RCC 7860 (cell line): ENCODE data around the gene NPPC.
"Not testable (repeated sequence)": the region's sequence is repeated elsewhere in the genome, so short reads cannot be mapped to it uniquely, and the experiment has no call there.

Experiments
- DNase-seq: peaks from one replicate; pipeline ENCODE4 v3.0.0-alpha.2; 2015; ENCODE audit warnings: low spot score
- FAIRE-seq: peaks from 2 replicates; lab custom pipeline; 2012; peaks lifted over from hg19 to GRCh38; lab: Jason Lieb, UNC

Gene NPPC

DNA sequence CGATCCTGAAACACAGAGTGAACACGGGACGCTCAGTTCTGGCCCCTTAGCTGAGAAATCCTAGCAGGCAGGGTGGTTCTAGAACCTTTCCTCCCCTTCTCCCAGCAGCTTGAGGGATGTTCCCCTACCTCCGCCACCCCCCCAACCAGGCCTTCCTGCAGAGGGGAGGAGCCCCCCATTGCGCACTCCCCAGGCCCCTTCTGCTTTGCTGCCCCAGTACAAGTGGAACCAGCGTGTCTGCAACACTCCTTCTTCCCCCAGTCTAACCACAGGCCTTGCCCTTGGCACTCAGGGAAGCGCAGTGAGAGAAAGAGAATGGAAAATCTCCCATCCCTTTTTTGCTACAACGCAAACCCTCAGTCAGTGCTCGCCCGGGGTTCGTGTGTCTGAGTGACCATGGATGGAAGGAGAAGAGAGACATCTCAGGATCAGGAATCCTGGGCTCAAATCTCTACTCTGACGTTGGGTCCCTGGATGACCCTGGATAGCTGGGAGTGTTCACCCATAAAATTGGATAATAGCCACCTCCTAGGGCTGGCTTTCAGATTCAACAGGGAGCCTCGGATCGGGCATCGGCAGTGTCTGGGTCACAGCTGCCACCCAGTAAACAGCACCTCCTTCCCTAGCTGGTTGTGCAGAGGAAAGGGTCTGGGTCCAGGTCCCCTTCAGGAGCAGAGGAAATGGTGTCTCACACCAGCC, 3.7 kb downstream of the NPPC start:
- no peak for DNase-seq
- no peak for FAIRE-seq

DNA sequence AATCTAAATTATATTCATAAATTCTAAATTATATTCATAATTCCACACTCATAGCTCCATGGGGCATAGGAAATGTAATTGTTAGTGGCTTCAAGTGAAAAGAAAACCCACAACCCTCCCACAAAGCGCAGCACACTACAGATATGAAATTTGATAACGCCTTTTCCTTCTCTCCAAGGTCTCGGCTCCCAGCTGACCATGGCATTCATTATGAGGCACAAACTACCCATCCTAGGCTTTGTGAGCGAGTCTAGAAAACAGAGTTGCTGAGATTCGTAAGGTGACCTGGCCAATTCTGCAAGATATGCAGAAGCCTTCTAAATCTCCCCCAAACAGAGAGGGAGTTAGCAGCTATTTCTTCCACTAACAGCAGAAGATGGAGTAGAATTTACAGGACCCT, 5.4 kb downstream of the NPPC start:
- FAIRE-seq = no peak
- no peak for DNase-seq

GRCh38 chr2:231920366-231920765, 5.8 kb downstream of the NPPC start:
- no peak for FAIRE-seq
- no peak for DNase-seq

- FAIRE-seq = no peak
Observed at GRCh38 chr2:231919341-231920035, 6.7 kb downstream of the NPPC start.

DNA sequence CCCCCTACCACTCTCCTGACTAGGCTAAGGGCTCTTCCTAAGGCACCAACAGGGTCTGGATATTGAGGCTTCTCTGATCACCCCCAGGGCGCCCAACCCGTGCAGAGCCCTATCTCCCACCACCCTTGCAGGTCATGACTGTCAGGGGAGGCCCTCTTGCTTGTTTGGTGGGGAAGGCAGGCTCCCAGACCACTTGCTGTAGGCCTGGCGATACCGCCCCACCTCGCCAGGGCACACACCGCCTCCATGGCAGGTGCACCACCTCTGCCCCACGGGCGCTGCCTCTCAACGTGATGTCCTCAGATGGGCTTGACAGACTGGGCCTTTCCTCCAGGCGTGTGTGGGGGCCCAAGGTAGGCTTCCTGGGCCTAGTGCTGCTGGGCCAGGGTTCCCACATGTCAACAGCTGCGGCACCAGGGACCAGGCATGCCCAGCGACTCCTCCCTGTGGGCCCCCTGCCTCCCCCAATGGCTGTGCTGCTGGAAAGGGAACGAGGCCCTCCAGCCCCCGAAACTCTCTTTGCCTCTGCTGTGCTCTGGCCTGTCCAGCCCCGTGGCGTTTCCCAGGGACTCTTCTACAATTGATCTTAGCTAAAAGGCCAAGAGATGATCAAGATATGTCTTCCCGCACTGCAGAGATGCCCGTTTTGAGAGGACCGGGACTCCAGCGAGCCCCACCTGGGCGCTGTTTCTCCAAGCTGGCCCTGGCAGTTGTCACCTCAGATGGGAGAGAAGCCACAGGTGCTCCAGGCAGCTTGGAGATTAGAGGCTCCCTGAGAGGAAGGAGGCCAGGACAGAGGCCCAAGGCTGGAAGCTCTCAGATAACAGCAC, 7.5 kb downstream of the NPPC start:
- FAIRE-seq = no peak

More at GRCh38 chr2:231919341-231920035, 6.7 kb downstream of the NPPC start:
- DNase-seq = no peak

GRCh38 chr2:231917280-231918066, 8.7 kb downstream of the NPPC start:
- DNase-seq = no peak
- no peak for FAIRE-seq

More for the DNA sequence above, 7.5 kb downstream of the NPPC start:
- no peak for DNase-seq

GRCh38 chr2:231914077-231914690, 12.0 kb downstream of the NPPC start:
- DNase-seq = no peak
- no peak for FAIRE-seq

- DNase-seq = no peak
- no peak for FAIRE-seq
Observed at GRCh38 chr2:231911381-231911780, 14.8 kb downstream of the NPPC start.

DNA sequence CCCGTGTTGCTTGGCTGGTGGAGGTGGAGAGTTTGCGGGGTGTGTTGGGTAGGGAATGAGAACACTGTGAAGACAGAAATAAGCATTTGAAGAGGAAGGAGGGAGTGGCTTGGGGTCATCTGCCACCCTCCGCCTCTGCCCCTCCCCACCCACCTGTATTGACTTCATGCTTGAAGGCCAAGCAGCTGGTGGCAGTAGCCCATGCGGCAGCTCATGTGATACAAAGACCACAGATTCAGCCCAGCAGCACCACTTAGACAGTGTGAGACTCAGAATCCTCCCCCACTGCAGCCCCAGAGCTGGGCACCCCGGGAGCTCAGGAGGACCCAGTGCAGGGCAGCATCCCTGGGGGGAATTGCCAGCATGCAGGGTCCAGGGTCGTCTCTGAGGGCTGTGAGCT, 15.4 kb downstream of the NPPC start:
- no peak for DNase-seq
- FAIRE-seq = no peak

DNA sequence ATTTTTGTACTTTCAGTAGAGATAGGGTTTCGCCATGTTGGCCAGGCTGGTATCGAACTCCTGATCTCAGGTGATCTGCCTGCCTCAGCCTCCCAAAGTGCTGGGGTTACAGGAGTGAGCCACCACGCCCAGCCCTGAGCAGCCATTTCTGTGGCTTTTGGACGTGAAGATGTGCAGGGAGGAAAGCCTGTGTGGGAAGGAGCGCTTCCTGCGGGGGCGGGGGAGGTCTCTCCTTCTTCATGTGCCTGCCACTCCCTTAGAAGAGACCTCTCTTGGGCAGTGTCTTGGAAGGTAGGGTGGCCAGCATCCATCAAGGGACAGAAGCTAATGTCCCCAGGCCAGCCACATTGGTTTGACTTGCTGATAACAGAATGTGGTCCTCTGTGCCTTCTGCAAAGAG, 16.0 kb downstream of the NPPC start:
- not testable (repeated sequence) for FAIRE-seq, DNase-seq

- FAIRE-seq (no peak), DNase-seq (no peak)
Observed at GRCh38 chr2:231909631-231910030, 16.6 kb downstream of the NPPC start.

- FAIRE-seq (no peak), DNase-seq (no peak)
Observed at GRCh38 chr2:231908584-231908983, 17.6 kb downstream of the NPPC start.

DNA sequence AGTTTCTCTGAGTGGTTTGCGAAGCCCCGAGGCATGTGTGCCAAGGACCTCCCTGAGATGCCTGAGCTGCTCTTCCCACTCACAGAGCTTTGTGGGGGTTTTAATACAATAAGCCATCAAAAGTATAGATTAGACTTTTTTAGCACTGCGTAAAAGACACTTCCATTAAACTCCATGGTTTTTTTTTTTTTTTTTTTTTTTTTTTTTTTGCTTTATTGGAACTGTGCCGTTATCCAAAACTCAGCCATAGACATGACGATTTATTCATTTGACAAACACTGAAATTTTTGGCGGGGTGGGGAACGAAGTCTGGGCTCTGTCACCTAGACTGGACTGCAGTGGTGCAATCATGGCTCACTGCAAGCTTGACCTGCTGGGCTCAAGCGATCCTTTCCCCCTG, 18.4 kb downstream of the NPPC start:
- FAIRE-seq (no peak), DNase-seq (no peak)

DNA sequence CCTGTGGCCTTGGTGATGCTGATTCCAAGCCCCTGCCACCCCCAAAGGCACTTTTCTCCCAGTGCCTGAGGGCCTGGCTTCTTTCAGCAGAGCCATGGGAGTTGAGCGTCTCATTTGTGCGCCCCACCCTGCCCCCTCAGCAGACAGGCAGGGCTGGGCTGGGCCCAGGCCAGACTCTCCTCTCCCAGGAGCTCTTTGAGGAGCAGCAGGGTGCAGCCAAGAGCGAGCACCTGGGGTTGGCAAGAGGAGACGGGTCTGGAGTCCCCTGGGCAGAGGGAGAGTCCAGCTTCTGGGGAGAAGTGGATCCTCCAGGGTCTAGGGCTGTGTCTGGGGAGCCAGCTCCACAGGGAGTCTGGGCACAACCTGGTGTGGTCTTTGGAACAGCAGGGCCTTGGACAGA, 21.2 kb downstream of the NPPC start:
- FAIRE-seq (no peak), DNase-seq (no peak)

GRCh38 chr2:231904161-231904611, 22.0 kb downstream of the NPPC start:
- no peak for DNase-seq
- FAIRE-seq = no peak

GRCh38 chr2:231902598-231902997, 23.6 kb downstream of the NPPC start:
- no peak for FAIRE-seq
- DNase-seq = no peak

- FAIRE-seq (no peak), DNase-seq (no peak)
Observed at GRCh38 chr2:231900972-231901371, 25.2 kb downstream of the NPPC start.

DNA sequence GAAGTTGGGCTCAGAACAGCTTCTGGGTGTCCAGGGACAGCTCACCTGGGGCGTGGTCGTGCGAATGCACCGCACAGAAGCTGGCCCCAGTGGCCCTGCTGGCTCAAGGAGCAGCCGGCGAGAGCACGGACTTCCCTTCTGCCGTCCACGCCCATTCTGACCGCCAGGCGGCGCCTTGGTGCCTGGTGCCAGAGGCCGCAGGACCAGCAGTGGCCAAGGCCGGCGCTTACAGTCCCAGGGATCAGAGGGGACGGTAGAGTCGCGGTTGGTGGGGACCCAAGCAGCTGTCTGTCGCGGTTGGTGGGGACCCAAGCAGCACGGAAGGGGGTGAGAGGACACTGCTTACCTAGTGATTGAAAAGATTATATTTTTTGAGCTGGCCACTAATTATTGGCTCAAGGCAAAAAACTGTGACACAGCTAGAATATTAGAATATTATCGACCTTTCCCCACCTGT, 25.7 kb downstream of the NPPC start:
- DNase-seq (peak; percentile 55), FAIRE-seq (no peak)

GRCh38 chr2:231894566-231895380, 31.4 kb downstream of the NPPC start:
- no peak for FAIRE-seq

More at GRCh38 chr2:231894566-231895380, 31.4 kb downstream of the NPPC start:
- no peak for DNase-seq
